Stimulated activated CD8-positive, alpha-beta memory T cell treated with anti-CD3 and anti-CD28 coated beads, Interleukin-7, amount 100 ng/mL, for 48 hours (primary cell): ENCODE measurements around the gene PHPT1.
"Not testable (repeated sequence)": the region's sequence is repeated elsewhere in the genome, so short reads cannot be mapped to it uniquely, and the experiment has no call there.

Source experiments
- DNase-seq, 2 donors: peaks; one replicate each; pipeline ENCODE4 v3.0.0-alpha.2; 2020; ENCODE audit warnings: low read depth in 1 of 2; ENCODE audit errors: extremely low read depth in 1 of 2

PHPT1 gene

DNA sequence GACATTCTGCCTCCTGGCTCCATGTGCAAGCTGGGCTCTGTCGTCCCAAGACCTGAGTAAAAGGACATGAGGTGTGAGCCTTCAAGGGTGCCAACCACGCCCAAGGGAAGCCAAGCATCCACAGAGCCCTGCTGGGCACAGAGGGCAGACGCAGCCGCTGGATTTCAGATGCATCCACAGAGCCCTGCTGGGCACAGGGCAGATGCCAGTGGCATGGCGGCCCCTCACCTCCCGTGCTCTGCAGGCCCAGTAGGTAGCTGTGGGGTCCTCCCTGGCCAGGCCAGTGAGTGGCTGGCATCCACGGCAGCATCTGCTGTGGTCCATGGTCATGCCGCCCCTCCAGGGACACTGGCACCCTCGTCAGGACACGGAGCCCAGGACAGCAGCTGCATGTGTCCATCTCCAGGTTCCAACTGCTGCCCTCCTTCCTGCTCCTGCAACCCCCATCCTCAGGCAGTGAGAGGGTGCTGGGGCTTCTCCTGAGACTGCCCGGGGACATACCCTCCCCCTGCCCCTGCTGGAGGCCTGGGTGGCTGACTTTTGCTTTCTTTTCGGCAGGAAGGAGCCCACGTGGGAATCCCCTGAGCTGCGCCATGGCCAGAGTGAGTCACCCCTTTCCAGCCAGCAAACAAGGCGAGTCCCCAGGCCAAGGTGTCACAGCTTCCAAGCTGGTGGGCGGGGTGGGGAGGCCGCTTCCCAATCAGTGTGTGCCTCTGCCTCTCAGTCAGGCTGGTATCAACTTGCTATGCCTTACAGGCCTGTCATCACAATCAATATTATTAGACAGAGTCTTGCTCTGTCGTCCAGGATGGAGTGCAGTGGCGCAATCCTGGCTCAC, 33.1 kb downstream of the PHPT1 start:
- peak; percentile 81 to 93 for DNase-seq

DNA sequence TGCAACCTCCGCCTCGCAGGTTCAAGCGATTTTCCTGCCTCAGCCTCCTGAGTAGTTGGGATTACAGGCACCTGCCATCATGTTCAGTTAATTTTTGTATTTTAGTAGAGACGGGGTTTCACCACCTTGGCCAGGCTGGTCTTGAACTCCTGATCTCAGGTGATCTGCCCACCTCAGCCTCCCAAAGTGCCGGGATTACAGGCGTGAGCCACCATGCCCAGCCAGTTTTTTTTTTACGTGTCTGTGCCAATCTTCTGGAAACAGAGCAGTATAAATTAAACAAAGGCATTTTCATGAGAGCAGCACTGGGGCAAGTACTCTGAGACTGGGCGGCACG, 33.7 kb downstream of the PHPT1 start:
- DNase-seq: not testable (repeated sequence)

DNA sequence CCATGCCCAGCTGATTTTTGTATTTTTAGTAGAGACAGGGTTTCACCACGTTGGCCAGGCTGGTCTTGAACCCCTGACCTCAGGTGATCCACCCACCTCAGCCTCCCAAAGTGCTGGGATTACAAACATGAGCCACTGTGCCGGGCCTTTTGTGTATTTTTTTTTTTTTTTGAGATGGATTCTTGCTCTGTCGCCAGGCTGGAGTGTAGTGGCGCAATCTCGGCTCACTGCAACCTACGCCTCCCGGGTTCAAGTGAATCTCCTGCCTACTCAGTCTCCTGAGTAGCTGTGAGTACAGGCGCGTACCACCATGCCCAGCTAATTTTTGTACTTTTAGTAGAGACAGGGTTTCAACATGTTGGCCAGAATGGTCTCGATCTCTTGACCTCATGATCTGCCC, 34.5 kb downstream of the PHPT1 start:
- not testable (repeated sequence) for DNase-seq

DNA sequence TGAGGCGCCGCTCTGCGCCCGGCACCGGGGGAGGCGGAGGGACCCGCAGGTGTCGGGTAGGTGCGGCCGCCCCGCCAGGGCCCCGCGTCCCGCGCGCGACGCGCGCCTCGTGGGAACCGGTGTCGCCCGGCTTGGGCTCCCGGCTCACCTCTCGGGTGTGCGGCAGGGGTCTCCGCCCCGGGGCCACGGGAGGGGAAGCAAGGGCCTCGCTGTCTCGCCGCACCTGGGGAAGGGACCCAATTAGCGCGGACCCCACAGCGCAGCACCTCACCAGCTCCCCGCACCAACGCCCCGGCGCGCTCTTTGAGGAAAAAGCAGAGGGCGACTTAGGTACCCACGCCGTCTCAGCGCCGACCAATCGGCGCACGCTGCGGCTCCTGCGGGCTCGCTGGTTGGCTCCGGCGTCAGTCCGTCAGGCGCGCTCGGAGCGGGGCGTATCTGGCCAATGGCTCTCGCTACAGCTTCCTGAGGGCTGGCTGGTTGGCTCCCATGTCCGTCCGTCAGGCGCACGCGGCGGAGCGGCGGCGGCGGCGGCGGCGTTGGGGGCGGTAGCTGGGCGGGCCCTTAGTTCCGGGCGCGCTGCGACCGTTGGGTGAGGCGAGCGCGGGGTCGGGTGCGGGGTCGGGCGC, 36.9 kb downstream of the PHPT1 start, which contains the start of gene TRAF2:
Gene TRAF2, plus strand, starts transcription at position 567 of the 629 bp plus-strand sequence. CDS start 12,225 bp downstream, outside the sequence.
- DNase-seq: peak; percentile 95 to 97

DNA sequence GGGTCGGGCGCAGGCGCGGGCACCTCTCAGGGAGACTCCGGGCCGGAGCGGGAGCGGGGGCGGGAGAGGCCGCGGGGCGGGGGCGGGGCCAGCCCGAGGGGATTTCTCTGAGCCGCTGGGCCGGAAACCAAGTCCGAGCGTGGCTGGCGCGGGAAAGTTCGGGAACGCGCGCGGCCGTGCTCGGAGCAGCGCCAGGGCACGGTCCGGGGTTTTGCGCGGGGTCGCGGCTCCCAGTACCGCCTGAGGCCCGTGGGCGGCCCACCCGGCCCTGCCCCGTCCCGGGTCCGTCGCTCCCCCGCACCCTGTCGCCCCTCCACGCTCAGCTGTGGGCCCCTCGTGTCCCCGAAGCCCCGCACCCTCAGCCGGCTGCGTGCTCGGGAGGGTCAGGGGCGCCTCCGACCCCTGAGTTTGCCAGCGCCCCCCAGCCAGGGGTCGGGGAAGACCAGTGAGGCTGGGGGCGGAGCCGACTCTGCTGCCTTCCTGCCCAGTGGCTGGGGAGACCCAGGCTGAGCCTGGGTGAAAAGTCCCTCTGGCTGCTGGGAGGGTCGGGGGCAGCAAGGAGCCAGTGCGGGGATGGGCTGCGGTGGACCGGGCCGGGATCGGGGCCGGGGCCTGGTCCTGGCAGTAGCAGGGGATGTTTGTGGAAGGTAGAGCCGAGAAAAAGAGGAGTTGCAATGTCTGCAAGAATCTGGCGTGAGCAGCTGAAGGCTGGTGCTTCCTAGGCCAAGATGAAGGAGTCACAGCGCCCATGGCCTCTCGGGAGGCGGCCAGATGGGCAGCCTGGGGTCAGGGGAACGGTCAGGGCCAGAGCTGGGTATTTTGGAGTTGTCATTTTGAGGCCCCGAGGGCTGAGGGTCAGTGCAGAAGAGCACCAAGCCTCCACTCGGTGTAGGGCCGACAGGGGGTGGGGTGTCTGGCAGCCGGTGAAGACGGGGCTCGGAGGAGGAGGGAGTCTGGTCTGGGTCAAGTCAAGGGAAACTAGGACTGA, 37.7 kb downstream of the PHPT1 start:
- DNase-seq: no peak

DNA sequence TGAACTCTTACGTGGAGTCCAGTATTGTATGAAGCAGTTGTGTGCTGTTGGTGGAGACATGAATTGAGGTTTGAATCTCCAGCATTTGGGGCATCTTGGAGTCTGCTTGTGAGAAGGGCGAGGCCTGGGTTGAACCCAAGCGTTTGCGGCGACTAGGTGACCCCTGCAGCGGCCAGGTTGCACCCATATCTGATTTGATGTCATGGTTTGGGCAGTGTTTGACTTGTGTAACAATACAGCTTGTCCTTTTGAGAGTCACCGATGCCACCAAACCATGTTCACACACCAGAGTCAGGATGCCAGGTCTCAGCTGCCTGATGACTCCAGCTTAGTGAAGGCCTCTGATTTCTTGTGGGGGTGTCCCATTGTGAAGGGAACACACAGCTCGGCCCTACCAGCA, 39.2 kb downstream of the PHPT1 start:
- no peak for DNase-seq

DNA sequence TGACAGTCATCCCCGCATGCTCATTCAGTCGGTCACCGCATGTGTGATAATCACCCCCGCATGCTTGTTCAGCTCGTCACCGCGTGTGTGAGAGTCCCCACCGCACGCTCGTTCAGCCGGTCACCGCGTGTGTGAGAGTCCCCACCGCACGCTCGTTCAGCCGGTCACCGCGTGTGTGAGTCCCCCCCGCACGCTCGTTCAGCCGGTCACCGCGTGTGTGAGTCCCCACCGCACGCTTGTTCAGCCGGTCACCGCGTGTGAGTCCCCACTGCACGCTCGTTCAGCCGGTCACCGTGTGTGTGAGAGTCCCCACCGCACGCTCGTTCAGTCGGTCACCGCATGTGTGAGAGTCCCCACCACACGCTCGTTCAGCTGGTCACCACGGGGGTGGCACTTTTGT, 40.6 kb downstream of the PHPT1 start:
- DNase-seq: no peak

DNA sequence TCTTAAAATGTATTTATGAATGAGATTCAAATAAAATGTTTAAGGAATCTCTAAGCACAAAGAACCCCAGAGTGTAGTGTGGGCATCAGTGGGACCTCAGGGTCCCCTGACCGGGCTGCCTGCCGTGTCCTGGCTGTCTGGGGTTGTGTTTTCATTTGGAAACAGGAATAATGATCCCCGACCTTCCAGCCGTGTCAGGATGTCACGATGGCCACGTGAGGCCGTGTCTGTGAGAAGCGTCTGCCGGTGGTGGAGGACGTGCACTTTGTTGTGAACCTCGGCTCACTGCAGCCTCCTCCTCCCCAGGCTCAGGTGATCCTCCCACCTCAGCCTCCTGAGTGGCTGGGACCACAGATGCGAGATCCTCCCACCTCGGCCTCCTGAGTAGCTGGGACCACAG, 41.5 kb downstream of the PHPT1 start:
- DNase-seq: no peak

DNA sequence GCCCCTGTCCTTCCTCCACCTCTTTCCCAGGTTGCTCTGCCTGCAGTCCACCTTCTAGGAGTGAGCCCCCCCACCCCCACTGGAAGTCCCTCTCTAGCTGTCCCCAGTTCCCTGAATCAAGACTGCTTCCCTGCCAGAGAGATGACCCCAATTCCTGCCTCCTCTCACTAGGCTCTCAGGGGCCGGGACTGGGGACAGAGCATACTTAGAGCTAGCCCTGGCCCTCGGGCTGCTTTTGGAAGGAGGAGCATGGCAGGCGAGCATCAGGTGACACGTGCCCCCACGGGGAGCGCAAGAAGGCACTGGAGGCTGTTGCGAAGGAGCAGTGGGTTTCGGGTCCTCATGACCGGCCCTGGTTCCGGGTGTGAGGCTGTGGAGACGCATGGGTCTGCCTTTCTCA, 46.8 kb downstream of the PHPT1 start:
- DNase-seq: no peak

DNA sequence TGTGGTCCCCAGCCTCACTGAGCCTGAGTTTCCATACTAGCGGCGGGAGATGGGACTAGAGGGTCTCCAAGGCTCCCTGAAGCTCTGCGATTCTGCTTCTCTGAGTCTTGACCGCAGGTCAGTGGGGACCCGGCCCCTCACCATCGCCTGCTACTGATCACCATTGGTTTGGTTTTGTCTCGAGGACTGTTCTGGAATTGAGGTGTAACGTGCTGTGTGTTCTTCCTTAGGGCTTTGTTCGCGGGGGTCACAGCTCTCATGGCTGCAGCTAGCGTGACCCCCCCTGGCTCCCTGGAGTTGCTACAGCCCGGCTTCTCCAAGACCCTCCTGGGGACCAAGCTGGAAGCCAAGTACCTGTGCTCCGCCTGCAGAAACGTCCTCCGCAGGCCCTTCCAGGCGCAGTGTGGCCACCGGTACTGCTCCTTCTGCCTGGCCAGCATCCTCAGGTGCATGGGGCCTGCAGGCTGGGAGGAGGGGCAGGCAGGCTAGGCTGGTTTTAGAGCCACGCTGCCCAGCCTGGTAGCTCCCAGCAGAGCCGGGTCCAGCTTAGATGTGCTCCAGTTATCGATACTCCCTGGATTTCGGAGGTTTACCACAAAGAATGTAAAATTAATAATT, 49.4 kb downstream of the PHPT1 start:
- no peak for DNase-seq

DNA sequence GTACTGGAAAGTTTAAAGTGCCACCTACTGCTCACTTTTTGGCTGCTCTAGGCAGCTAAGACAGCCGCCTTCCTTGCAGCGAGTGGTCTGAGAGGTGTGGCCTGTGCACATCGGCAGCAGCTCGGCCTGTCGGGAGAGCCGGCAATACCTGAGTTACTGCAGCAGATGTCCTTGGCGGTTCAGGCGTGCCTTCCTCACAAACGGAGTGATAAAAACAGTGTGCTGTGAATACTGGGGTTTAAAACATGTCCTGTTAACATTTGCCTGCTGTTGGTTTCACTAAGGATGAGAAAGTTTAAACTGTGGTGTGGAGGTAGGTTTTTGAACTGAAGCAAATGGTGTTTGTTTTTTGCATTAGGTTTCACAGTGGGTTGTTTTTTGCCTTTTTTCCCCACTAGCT, 50.0 kb downstream of the PHPT1 start:
- DNase-seq: no peak

DNA sequence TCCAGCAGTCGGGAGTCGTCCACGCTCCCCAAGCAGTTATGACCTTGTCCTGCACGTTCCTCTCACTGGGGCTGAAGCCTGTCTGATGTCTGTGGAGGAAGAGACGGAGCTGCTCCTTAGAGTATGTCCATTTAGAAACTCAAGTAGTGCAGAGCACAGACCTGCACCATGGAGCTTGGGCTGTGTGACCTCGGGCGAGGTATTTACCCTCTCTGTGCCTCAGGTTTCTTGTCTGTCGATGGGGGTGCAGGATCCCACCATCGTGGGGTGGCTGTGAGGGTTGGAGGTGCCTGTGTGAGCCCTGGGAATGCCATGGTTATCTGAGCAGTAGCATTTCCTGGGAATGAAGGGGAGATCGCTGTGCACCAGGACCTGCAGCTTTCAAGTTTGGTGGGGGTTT, 51.3 kb downstream of the PHPT1 start:
- DNase-seq: no peak
